Activated CD8-positive, alpha-beta memory T cell treated with anti-CD3 and anti-CD28 coated beads, Interleukin-2, amount 50 U/mL, for 24 hours (primary cell): ENCODE data around the gene SLC16A10.
A peak's percentile ranks its signal among the peaks of the same experiment; 100 is the strongest.
"Not testable (repeated sequence)": the region's sequence is repeated elsewhere in the genome, so short reads cannot be mapped to it uniquely, and the experiment has no call there.

Source experiments
- DNase-seq: peaks from one replicate; pipeline ENCODE4 v3.0.0-alpha.2; 2020; ENCODE audit errors: extremely low read depth

SLC16A10 gene

DNA sequence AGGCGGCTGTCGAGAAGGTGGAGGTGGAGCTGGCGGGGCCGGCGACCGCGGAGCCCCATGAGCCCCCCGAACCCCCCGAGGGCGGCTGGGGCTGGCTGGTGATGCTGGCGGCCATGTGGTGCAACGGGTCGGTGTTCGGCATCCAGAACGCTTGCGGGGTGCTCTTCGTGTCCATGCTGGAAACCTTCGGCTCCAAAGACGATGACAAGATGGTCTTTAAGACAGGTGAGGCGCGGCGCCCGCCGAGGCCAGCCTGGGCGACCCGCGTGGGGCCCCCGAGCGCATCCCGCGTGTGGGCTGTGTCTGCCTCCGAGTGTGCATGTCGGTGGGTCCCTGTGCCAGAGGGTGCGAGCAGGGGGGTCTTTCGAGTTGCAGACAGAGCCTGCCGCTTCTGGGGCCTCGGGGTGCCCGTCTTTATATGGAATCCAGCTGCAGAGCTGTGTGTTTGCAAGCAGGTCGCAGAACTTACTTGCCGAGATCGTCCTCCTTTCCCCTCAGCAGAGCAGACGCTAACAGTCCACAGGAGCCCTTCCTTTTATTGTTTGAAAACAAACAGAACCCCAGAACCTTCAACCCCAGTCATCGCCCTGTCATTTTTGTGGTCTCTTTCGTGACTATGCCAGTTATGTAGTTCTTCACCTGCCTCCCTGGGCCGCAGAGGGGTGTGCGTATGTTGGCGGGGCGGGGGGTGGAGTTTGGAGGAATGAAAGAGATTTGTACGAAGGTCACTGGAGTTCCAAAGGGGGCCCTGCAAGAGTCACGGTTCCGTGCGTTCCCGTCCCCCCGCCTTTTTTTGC is 766 bp downstream of the SLC16A10 start:
- peak; percentile 39 for DNase-seq

DNA sequence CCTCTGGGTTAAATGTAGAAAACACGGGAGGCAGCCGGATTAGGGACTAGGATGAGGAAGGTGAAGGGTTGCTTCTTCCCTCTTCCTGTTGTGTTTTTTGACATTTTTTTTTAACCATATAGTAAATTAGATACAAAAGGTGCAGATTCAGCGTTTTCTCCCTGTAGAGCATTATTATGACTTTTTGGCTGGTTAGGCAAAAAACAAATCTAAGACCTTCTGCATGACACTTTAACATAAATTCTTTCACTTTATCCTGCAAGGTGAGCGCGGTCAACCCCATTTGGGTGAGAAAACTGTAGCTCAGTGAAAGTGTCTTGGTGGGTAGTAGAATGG is 1.3 kb downstream of the SLC16A10 start:
- DNase-seq: no peak

DNA sequence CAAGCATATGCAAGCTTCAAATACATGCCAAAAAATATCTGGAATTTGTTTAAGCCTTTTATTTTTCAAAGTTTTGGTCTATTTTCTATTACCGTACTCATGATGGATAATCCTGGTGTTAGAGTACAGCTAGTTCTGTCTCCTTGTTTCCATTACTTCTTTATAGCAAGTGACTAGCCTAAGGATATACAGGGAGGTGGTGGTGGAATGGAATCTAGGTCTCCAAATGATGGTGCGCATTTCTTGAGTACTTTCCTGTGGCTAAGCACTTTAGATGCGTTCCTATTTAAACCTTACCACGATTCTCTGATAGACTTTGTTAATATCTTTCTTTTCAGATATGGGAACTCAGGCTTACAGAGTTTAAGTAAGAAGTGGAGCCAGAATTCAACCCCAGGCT is 3.5 kb downstream of the SLC16A10 start:
- DNase-seq: no peak

DNA sequence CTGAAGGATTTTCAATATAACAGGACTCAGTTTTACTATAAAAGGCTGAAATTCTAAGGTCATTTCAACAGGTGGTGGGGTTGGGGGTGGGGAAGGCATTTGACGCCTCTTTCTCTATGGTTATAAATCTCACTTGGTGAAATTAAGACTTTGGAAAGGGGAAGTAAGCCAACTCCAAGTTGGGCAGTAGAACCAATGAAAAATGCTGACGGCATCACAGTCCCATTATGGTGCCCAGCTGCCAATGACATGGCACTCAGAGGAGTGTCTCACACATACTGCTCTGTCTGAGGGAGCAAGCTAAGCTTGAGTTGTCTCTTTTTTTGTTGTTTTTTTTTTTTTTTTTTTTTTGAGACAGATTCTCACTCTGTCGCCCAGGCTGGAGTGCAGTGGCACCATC is 4.7 kb downstream of the SLC16A10 start:
- no peak for DNase-seq

DNA sequence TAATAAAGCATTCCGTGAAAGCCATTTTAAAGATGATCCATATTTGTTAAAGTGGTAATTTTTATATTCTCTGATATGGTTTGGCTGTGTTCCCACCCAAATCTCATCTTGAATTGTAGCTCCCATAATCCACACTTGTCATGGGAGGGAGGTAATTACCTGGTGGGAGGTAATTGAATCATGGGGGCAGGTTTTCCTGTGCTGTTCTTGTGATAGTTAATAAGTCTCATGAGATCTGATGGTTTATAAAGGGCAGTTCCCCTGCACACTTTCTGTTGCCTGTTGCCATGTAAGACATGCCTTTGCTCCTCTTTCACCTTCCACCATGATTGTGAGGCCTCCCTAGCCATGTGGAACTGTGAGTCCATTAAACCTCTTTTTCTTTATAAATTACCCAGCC is 8.2 kb downstream of the SLC16A10 start:
- DNase-seq: not testable (repeated sequence)

DNA sequence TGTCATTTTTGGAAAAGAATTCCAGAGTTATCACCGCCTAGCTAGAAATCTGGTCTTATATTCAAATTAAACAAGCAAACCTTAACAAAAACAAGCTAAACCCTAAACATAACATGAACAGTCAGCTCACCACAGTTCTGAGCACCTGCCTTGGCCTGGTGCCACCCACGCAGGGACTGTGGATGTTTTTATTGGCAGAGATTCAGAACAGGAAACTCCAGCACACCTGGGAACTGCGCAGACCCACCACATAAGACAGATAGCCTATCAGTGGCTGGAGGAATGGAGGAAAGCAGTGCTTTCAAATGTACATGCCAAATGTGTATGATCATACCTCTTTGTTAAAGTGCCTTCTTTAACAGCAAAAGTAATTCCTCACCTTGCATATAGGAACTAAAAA is 8.9 kb downstream of the SLC16A10 start:
- DNase-seq: no peak

DNA sequence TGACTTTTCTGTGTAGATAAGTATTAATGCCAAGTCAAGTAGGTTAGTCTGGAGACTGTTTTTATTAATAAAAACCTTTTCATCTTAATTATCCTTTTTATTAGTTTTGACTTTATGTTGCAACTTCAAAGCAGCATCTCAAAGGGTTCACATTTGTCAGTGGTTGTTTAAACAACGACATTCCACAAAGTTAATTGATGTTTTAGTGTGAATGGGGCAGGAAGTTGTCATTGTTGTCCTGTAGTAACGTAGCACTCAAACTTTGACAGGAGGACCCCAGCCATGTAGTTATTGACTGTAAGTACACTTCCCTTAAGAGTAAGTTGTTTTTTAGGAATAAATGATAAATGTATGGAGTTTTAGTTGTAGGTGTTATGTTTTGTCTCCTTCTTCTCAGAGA is 11.3 kb downstream of the SLC16A10 start:
- DNase-seq: no peak

DNA sequence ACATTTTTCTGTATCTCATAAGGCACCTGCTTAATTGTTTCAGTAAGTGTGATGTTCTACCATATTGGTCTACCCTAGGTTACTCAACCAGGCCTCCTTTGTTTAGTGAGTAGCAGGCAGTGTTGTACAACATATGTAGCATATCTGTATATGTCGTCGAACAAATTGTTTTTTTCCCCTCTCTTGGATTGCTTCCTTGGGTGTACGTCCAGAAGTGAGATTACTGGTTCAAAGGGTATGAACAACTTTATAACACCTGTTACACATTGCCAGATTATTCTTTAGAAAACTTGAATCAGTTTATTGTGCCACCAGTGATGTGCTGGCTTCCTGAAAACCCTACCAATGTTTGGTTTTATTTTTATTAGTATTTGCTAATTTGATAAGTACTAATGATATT is 14.7 kb downstream of the SLC16A10 start:
- no peak for DNase-seq

DNA sequence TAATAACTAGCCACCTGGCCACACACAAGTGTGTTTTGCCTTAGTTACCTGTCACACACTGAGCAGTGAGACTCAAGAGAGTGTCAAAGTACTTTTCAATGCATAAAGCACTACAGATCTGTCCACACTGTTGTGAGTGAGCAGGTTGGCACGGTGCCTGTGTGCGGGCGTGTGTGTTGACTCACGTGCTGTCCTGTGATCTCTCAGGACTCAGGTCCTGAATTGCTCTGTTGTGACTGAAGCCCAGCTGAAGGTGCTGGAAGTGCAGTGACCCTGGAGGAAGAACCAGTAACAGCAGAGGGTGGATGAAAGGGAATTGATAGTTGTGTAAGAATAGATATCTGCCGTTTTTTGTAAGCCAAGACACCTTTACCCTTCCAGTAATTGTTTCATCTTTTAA is 18.3 kb downstream of the SLC16A10 start:
- DNase-seq: no peak

DNA sequence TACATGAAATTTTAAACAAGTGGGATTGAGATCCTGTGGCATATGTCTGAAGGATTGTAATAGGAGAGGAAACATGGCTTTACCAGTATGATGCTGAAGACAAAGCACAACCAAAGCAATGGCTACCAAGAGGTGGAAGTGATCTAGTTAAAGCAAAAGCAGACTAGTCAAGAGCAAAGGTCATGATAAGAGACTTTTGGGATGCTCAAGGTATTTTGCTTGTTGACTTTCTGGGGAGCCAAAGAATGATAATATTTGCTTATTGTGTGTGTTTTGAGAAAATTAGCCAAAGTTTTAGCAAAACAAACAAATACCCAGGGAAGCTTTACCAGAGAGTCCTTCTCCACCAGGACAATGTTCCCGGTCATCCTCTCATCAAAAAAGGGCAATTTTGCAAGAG is 20.3 kb downstream of the SLC16A10 start:
- no peak for DNase-seq

DNA sequence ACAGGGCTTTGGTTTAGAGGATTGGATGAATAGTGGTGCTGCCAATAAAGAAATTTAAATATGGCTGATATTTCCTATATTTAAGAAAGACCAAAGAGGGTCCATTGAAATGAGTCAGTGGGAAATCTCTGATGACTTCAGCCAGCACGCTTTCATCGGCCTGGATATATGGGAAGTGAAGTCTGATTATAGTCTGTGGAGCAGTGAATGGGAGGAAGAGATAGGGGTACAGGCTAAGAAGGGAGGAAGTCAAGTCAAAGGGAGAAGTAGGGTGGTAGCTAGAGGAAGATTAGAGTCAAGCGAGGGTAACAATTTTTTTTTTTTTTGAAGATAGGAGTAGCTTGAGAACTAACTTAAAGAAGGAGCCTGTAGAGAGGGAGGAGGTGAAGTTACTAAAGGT is 22.7 kb downstream of the SLC16A10 start:
- no peak for DNase-seq

DNA sequence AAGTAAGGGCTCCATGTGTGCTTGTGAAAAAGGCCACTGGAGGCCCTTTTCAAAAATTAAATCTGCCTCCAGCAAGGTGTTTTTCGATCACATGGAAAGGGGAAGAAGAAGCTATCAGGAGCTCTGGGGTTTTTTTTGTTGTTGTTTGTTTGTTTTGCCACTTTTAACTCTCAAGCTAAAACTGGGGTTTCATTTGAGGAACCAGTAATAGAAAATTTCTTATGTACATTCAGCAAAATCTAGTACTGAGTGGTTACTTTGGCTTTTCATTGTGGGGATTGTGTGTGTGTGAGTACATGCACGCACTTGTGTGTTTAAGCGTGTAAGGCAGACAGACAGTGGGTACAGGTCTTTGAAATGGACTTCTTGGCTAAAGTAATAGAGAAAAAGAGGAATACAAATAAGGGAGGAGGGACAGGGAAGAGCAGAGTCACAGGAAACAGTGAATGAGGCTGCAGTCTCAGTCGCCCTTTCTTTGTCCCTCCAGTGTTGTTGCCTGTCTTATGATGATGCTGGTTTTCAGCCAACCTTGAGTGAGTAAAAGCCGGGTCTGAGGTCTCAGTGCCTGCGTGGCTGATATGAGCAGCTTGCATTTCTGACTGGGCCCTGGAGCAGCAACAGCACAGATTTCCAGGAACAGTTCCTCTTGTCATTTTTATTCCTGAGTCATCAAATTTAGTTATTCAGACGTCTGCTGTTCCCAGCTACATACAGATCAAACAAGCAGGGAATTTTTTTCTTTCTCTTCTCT is 26.2 kb downstream of the SLC16A10 start:
- DNase-seq: no peak

DNA sequence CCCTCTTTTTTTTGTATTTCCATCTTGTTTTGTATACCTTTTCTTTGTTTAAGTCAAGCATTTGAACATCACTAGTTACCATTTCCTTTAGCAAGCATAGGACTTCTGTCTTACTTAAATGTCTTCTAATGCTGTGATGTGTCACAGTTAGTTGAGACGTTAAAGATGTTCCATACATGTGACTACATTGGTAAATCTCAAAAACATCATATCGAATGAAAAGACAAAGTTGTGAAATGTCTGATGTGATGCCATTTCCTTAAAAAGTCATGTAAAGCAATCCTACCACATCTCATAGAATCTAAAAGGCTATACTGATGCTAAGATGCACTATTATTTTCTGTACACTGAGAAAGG is 26.8 kb downstream of the SLC16A10 start:
- no peak for DNase-seq

DNA sequence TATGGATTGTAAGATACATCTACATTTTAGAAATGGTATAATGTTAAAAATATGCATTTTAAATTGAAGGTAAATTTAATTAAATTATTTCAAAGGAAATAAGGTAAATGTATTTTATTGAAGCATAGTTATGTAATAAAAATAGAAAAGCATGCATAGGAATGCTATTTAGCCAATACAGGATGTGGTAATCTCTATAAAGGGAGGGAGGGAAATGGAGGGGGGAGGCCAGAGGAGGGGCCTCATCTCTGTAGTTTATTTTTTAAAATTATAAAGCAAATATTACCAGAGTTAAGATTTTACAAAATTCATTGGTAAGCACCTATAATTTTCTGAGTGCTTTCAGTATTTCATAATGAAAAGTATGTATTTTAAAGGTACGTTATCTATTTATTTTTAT is 27.2 kb downstream of the SLC16A10 start:
- DNase-seq: no peak

DNA sequence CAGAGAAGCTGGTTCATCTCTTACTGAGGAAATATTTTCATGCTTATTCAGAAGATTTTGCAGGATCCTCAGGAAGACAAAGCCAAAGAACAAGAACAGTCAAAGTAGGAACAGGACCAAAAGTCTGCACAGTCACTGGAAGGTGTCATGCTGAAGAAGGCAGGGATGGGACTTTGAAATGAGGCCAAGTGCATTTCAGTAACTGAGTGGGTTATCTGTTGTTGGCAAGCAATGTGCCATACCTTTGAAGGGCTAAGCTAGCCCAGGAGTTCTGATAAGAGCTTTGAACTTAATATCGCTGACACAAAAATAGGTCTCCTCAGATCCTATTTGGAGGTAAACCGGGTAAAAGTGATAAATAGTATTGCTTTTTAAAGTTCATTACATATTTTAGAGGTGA is 31.5 kb downstream of the SLC16A10 start:
- DNase-seq: no peak

DNA sequence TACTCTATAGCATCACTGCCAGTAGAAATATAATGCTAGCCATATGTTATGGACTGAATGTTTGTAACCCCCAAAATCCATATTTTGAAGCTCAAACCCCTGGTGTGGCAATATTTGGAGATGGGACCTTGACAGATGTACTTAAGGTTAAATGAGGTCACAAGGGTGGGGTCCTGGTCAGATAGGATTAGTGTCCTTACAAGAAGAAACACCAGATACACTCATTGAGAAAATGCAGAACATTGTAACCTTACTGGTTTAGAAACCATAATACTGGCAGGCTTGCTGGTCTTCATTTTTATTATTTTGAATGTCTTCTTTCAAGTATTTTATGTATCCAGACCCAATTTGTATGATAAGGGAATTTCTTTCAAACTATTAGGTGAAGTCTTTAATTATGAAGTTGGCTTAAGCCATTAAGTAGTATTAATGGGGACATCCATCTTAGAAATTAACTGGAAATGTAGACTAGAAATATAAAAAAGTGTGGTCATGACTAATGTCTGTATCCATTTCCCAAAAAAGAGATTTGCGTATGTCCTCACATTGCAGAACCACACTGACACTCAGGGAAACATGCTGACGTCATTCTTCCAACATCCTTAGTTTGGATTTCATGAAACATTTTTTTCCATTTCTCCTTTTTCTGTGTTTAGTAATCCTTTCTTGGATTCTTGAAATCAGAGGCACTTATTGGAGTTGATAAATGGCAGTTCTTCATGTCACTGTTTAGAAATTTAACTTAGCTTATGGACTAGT is 32.4 kb downstream of the SLC16A10 start:
- DNase-seq: no peak

DNA sequence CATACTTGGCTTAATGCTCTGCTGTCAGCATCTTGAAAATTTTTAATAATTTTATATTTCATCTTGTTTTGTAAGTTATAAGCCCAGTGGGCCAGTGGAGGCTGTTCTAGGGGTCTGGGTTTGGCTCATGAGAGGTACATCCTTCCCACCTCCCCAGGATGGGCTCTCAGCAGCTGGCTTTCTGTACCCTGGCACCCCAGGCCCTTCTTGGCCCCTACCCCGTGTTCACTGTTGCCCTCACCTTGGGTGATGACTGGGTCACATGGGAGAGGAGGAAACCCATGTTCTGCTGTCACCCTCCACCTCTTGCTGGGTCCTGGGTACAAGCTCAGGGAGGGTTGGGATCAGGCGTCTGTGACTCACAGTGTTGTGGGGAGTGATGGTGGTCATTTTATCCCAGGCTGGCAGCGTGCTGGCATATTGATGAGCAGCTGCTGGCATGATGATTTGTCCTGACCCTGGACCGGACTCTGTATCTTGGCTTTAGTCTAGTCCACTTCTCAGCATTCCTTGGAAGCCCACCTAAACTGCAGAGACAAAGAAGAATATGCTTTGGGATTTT is 34.6 kb downstream of the SLC16A10 start:
- no peak for DNase-seq

DNA sequence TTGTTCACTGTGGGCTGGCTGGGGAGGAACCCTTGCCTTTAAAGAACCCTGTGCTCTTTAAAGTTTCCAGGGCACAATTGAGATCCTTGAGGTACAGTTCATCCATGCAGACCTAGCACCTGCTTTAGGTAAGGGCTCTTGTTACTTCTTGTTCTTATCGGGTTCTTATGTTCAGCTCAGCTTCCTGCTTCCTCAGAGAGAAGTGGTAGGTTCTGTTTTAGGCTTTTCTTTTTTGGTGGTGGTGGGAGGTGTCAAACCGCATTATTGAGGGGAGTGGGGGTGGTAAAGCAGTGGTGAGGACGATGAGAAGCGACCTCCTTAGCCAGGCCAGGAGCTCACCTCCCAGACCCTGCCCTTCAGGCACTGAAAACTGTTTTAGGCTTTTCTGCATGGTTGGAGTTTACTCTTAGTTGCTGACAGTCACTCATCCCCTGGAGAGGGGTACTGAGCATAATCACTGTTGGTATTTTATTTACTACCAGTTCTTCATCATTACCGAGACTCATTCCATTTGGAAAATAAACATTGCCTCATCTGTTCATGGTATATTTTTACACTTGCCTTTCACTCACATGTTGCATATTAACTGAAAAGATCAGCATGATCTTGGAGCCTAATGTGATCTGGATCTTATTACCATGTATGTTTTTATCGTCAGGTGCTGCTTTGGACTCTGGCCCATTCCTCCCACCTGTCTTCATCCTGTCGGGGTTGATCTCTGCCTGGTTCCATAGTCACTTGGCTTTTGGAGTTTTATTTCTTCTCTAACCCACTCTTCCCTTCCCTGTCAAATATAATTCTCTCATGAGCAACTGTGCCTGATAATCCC is 35.4 kb downstream of the SLC16A10 start:
- DNase-seq: no peak

DNA sequence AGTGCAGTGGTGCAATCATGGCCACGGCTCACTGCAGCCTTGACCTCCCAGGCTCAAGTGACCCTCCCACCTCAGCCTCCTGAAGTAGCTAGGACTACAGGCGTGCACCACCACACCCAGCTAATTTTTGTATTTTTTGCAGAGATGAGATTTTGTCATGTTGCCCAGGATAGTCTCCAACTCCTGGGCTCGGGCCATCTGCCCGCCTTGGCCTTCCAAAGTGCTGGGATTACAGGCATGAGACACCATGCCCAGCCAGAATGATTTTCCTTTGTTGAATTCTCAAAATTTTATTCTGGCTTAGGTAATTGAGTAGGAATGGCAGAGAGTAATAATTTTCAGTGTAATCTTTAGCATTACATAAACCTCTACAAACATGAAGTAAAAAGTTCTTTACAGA is 37.1 kb downstream of the SLC16A10 start:
- no peak for DNase-seq

DNA sequence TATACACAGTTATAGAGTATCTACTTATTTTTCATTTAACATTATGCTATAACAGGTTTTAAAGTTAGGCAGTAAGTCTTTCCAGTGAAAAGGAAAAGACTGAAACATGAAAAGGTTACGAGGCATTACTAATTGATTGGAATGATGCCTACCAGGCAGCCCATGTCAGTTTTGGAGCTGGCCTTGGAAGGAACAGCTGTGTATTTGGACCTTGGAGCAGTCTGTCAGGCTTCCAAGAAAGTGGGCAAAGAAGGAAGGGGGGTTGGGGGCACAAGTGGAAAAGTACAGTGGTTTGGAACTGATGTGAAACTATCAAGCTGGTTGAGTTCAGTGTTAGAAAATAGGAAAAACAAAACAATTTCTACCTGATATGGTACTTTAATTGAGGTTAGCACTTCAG is 41.7 kb downstream of the SLC16A10 start:
- no peak for DNase-seq

DNA sequence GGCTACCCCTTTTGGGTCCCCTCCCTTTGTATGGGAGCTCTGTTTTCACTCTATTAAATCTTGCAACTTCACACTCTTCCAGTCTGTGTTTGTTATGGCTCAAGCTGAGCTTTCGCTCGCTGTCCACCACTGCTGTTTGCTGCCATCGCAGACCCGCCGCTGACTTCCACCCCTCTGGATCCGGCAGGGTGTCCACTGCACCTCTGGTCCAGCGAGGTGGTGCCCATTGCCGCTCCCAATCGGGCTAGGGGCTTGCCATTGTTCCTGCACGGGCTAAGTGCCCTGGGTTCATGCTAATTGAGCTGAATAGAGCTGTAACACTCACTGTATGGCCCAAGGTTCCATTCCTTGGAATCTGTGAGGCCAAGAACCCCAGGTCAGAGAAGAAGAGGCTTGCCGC is 43.7 kb downstream of the SLC16A10 start:
- DNase-seq: not testable (repeated sequence)

DNA sequence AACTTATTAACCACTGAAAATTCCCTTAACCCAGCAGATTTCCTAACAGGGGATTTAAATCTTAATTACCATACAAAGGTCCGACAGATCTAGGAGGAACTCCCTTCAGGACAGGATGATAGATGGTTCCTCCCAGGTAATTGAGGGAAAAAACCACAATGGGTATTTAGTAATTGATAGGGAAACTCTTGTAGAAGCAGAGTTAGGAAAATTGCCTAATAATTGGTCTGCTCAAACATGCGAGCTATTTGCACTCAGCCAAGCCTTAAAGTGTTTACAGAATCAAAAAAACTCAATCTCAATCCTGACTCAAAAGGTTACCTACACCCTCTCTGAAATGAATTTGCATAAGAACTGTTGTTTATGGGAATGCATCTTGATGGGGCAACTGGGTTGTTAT is 45.4 kb downstream of the SLC16A10 start:
- DNase-seq: not testable (repeated sequence)
